Urinary bladder (tissue), 4 donors: ENCODE data around the gene IZUMO2. TPM values are rescaled to one million over a fixed set of nuclear protein-coding genes. Genes with fewer than 3 reads are reported as not detected.

Source experiments
- DNase-seq: peaks from one replicate; pipeline ENCODE4 v3.0.0-alpha.2; 2015; ENCODE audit errors: extremely low spot score
- H3K27ac ChIP-seq: one replicate; pipeline ENCODE4 v1.5.1; 2013; ENCODE audit warnings: low read depth, mild to moderate bottlenecking, moderate library complexity
- H3K36me3 ChIP-seq: one replicate; pipeline ENCODE4 v1.6.1; 2013; ENCODE audit warnings: mild to moderate bottlenecking, moderate library complexity; ENCODE audit not compliant: insufficient read depth
- H3K4me1 ChIP-seq: one replicate; pipeline ENCODE4 v1.6.1; 2013; ENCODE audit warnings: mild to moderate bottlenecking, moderate library complexity; ENCODE audit not compliant: insufficient read depth
- H3K4me3 ChIP-seq: one replicate; pipeline ENCODE4 v1.5.1; 2013; ENCODE audit warnings: low read depth, low read length
- WGBS: extraction: QIAGEN DNeasy Blood & Tissue Kit; methylation state at CpG from one replicate; pipeline ENCODE4 v1.1.7; 2013; 5-methylcytosine and 5-hydroxymethylcytosine counted together
- polyA plus RNA-seq: library from polyadenylated mRNA; stranded (reverse); fragments of 200-250 nt; gene quantifications from one replicate; pipeline ENCODE4 v1.2.3, GENCODE V29; 2013
- total RNA-seq: library from RNA; depleted of rRNA; stranded (reverse); fragments of >200 nt; gene quantifications from one replicate; pipeline ENCODE4 v1.2.3, GENCODE V29; 2014
- donor health status: healthy with polysubstance abuse.
- donor health status: healthy.

IZUMO2 gene
- total RNA-seq (not detected), polyA plus RNA-seq (not detected)

GRCh38 chr19:50162988-50163387 is at the start of gene IZUMO2:
TSS of gene IZUMO2 (minus strand) at chr19:50163281. CDS start at chr19:50163194, 87 bp downstream.
- Histone ChIP-seq H3K27ac (no peak within 1 kb of the TSS), H3K36me3 (no peaks in the 10 kb centered on the region), H3K4me1 (no peaks in the 10 kb centered on the region), H3K4me3 (no peak within 1 kb of the TSS)
- WGBS = 10% methylated on average over 26 of the region's 26 CpGs
- DNase-seq = no peak

GRCh38 chr19:50210425-50210824 is 47.3 kb upstream of the IZUMO2 start:
- DNase-seq = no peak
- Histone ChIP-seq H3K4me1 (no peaks in the 10 kb centered on the region), H3K36me3 (no peaks in the 10 kb centered on the region), H3K27ac (no peak overlapping the region), H3K4me3 (no peak overlapping the region)
- WGBS = 97% methylated on average over 46 of the region's 46 CpGs

GRCh38 chr19:50209131-50209530 is 46.0 kb upstream of the IZUMO2 start:
- no peak for DNase-seq
- H3K36me3 ChIP-seq = no peaks in the 10 kb centered on the region
- H3K4me1 ChIP-seq = no peaks in the 10 kb centered on the region
- 90% methylated on average over 7 of the region's 7 CpGs for WGBS
- H3K27ac ChIP-seq = no peak overlapping the region
- H3K4me3 ChIP-seq = no peak overlapping the region

- no peak for DNase-seq
- 70% methylated on average over 2 of the region's 2 CpGs for WGBS
- H3K4me1 ChIP-seq = no peaks in the 10 kb centered on the region
Observed at GRCh38 chr19:50207730-50208129, 44.6 kb upstream of the IZUMO2 start.

GRCh38 chr19:50206191-50206590 is 43.1 kb upstream of the IZUMO2 start:
- peak overlapping the region; percentile 67 for H3K27ac ChIP-seq
- DNase-seq = no peak
- no peaks in the 10 kb centered on the region for H3K4me1 ChIP-seq
- no peaks in the 10 kb centered on the region for H3K36me3 ChIP-seq
- WGBS = 73% methylated on average over 6 of the region's 6 CpGs
- no peak overlapping the region for H3K4me3 ChIP-seq

More at GRCh38 chr19:50207730-50208129, 44.6 kb upstream of the IZUMO2 start:
- no peak overlapping the region for H3K27ac ChIP-seq
- no peaks in the 10 kb centered on the region for H3K36me3 ChIP-seq
- no peak overlapping the region for H3K4me3 ChIP-seq

- WGBS = 21% methylated on average over 12 of the region's 12 CpGs
Observed at GRCh38 chr19:50205681-50206138, 42.6 kb upstream of the IZUMO2 start.

GRCh38 chr19:50204811-50205675 is 42.0 kb upstream of the IZUMO2 start:
- 8% methylated on average over 49 of the region's 49 CpGs for WGBS
- Histone ChIP-seq H3K4me3 (peak overlapping the region; percentile 28), H3K27ac (peak overlapping the region; percentile 93), H3K4me1 (no peaks in the 10 kb centered on the region), H3K36me3 (no peaks in the 10 kb centered on the region)
- DNase-seq = no peak

More at GRCh38 chr19:50205681-50206138, 42.6 kb upstream of the IZUMO2 start:
- H3K27ac ChIP-seq = peak overlapping the region; percentile 93
- H3K4me1 ChIP-seq = no peaks in the 10 kb centered on the region
- H3K36me3 ChIP-seq = no peaks in the 10 kb centered on the region
- peak overlapping the region; percentile 28 for H3K4me3 ChIP-seq
- no peak for DNase-seq

- DNase-seq = no peak
- 53% methylated on average over 7 of the region's 7 CpGs for WGBS
- no peaks in the 10 kb centered on the region for H3K36me3 ChIP-seq
- no peaks in the 10 kb centered on the region for H3K4me1 ChIP-seq
- H3K27ac ChIP-seq = no peak overlapping the region
- H3K4me3 ChIP-seq = peak overlapping the region; percentile 46
Observed at GRCh38 chr19:50204081-50204428, 41.0 kb upstream of the IZUMO2 start.

GRCh38 chr19:50203281-50204080 is 40.4 kb upstream of the IZUMO2 start, which contains the start of gene MYH14:
TSS of gene MYH14 (plus strand) at chr19:50203622. CDS start at chr19:50210366, 6,744 bp downstream.
- Histone ChIP-seq H3K4me3 (peak within 1 kb of the TSS; percentile 46), H3K36me3 (no peaks in the 10 kb centered on the region), H3K4me1 (no peaks in the 10 kb centered on the region), H3K27ac (no peak within 1 kb of the TSS)
- 4% methylated on average over 78 of the region's 78 CpGs for WGBS
- DNase-seq = peak; percentile 70

GRCh38 chr19:50202962-50203280 is 39.8 kb upstream of the IZUMO2 start:
- WGBS = 10% methylated on average over 18 of the region's 18 CpGs
- DNase-seq = no peak
- Histone ChIP-seq H3K36me3 (no peaks in the 10 kb centered on the region), H3K4me3 (no peak overlapping the region), H3K4me1 (no peaks in the 10 kb centered on the region), H3K27ac (no peak overlapping the region)

- H3K36me3 ChIP-seq = no peaks in the 10 kb centered on the region
- WGBS = 66% methylated on average over 3 of the region's 3 CpGs
- no peaks in the 10 kb centered on the region for H3K4me1 ChIP-seq
- no peak for DNase-seq
- H3K27ac ChIP-seq = no peak overlapping the region
- H3K4me3 ChIP-seq = no peak overlapping the region
Observed at GRCh38 chr19:50202386-50202785, 39.3 kb upstream of the IZUMO2 start.

GRCh38 chr19:50199259-50199555 is 36.1 kb upstream of the IZUMO2 start:
- WGBS = 12% methylated on average over 5 of the region's 5 CpGs
- H3K36me3 ChIP-seq = no peaks in the 10 kb centered on the region
- H3K4me1 ChIP-seq = no peaks in the 10 kb centered on the region
- no peak overlapping the region for H3K27ac ChIP-seq
- no peak for DNase-seq
- no peak overlapping the region for H3K4me3 ChIP-seq

- 36% methylated on average over 7 of the region's 7 CpGs for WGBS
- no peaks in the 10 kb centered on the region for H3K36me3 ChIP-seq
- no peak for DNase-seq
- no peaks in the 10 kb centered on the region for H3K4me1 ChIP-seq
- no peak overlapping the region for H3K27ac ChIP-seq
- H3K4me3 ChIP-seq = no peak overlapping the region
Observed at GRCh38 chr19:50198431-50199258, 35.6 kb upstream of the IZUMO2 start.
